Right lobe of liver (tissue), 6 donors: ENCODE data around the gene IL22. TPM values are rescaled to one million over a fixed set of nuclear protein-coding genes. Genes with fewer than 3 reads are reported as not detected.

Experiments
- ATAC-seq, 4 donors: fragments of 200-7000 bp; cut with Tn5 transposase; one replicate each; pipeline ENCODE4 v1.9.1; 2020; ENCODE audit warnings: mild to moderate bottlenecking in 4 of 4, moderate library complexity in 4 of 4
- DNase-seq, 3 donors: peaks; one replicate each; pipeline ENCODE4 v3.0.0-alpha.2; 2020
- H3K27ac ChIP-seq, 3 donors: fragments of 200-600 bp; one replicate each; pipeline ENCODE4 v1.8.0; 2022
- H3K27me3 ChIP-seq, 2 donors: fragments of 200-600 bp; one replicate each; pipeline ENCODE4 v1.8.0; 2022
- H3K36me3 ChIP-seq, 4 donors: fragments of 200-600 bp; sonication (generic) in 1 of 4; one replicate each; pipeline versions ENCODE4 v1.5.1 to v1.8.0; 2017 to 2022; ENCODE audit warnings: control low read depth in 1 of 4
- H3K4me1 ChIP-seq, 4 donors: fragments of 200-600 bp; sonication (generic) in 1 of 4; one replicate each; pipeline versions ENCODE4 v1.5.1 to v1.8.0; 2017 to 2022; ENCODE audit warnings: control low read depth in 1 of 4
- H3K4me3 ChIP-seq, 3 donors: fragments of 200-600 bp; one replicate each; pipeline ENCODE4 v1.8.0; 2022
- H3K9me3 ChIP-seq, 4 donors: fragments of 200-600 bp; sonication (generic) in 1 of 4; one replicate each; pipeline versions ENCODE4 v1.5.1 to v1.8.0; 2017 to 2022; ENCODE audit warnings: control low read depth in 1 of 4
- POLR2A ChIP-seq: fragments of 450-650 bp; IDR thresholded peaks from one replicate; pipeline ENCODE4 v1.6.1; 2017; ENCODE audit warnings: antibody characterized with exemption, mild to moderate bottlenecking
- WGBS: methylation state at CpG from one replicate; pipeline ENCODE4 v1.1.6; 2018; ENCODE audit warnings: low coverage, low lambda C conversion rate; ENCODE audit not compliant: insufficient coverage; ENCODE audit errors: missing lambda C conversion rate; 5-methylcytosine and 5-hydroxymethylcytosine counted together
- intact Hi-C, 2 donors: fragments of 100-400 bp; cut with DNase I; formaldehyde crosslinking; loops; one replicate each; pipeline versions ENCODE4 v1.11.2 to v1.14.1; 2022
- total RNA-seq, 6 experiments: library from RNA; depleted of rRNA in 2 of 6; stranded (reverse); fragments of >200 nt in 2 of 6; fragmentation: NEBNext Ultra II Directional in 3 of 6; extraction: Animal tissue kit (Norgen Biotek cat#: 25700) in 3 of 6; gene quantifications; one replicate each; pipeline versions ENCODE4 v1.1.0 to v1.2.4, GENCODE V29; 2016 to 2023
- TF ChIP-seq, protein P1 (sequence below), 4 donors: fragments of 200-600 bp in 3 of 4; fragments of 450-650 bp in 1 of 4; IDR thresholded peaks; one replicate each; pipeline versions ENCODE4 v1.5.1 to v1.8.0; 2016 to 2022; ENCODE audit warnings: antibody characterized with exemption in 4 of 4, mild to moderate bottlenecking in 2 of 4
- donor health status: DM: no; HTN: yes; CAD: no.
- donor health status: DM: no; HTN: no; CAD: no.
- donor health status: DM: no; HTN: no; CAD: no.
- donor health status: DM: no; HTN: yes; CAD: no.
- donor health status: DM: no; HTN: yes; CAD: no.

The IL22 gene
- total RNA-seq, 6 experiments from 2014 or later: not detected

DNA sequence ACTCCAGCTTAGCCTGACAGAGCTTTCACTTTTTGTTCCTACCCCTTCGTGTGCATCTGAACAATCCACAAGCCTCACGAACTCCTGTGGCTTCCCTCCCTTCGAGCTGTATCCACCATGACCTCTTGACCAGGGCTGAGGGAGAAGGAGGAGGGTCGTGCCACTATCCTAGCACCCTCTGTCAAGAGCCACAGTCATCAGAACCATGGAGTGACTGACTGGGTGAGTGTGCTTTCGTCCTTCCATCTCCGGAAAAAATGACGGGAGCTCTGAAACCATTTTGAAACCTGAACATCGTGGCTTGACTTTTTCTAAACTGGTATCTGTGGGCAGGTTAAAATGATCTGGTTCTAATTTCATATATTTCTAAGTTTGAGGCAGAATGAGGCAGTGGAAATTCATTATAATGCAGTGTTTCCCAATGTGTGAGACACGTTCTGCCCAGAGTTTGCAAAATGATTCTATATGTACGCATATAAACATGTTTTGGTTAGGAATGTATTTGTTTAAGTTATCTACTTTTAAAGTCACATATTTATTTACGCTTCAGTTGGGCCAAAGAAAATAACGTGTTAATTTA lies 54.8 kb downstream of the IL22 start:
- no peaks in the 10 kb centered on the region for H3K4me1 ChIP-seq
- intact Hi-C loops: no loop called here
- no peak overlapping the region for H3K4me3 ChIP-seq
- ATAC-seq (no peak), DNase-seq (no peak)
- no peaks in the 10 kb centered on the region for H3K36me3 ChIP-seq
- H3K27me3 ChIP-seq: no peaks in the 10 kb centered on the region
- H3K9me3 ChIP-seq: no peaks in the 10 kb centered on the region
- H3K27ac ChIP-seq: no peak overlapping the region
- 64% methylated on average over 12 of the region's 12 CpGs for WGBS
- TF ChIP-seq, protein P1, sequence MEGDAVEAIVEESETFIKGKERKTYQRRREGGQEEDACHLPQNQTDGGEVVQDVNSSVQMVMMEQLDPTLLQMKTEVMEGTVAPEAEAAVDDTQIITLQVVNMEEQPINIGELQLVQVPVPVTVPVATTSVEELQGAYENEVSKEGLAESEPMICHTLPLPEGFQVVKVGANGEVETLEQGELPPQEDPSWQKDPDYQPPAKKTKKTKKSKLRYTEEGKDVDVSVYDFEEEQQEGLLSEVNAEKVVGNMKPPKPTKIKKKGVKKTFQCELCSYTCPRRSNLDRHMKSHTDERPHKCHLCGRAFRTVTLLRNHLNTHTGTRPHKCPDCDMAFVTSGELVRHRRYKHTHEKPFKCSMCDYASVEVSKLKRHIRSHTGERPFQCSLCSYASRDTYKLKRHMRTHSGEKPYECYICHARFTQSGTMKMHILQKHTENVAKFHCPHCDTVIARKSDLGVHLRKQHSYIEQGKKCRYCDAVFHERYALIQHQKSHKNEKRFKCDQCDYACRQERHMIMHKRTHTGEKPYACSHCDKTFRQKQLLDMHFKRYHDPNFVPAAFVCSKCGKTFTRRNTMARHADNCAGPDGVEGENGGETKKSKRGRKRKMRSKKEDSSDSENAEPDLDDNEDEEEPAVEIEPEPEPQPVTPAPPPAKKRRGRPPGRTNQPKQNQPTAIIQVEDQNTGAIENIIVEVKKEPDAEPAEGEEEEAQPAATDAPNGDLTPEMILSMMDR (IDR thresholded peaks at IDR 0.05): no peak
- TF ChIP-seq POLR2A: no peak

Other genes starting within 250 kb of the IL22 start
- under 1 TPM in 1 of 6 experiments, not detected in 5; 0.18 TPM for gene IFNG, start 93.9 kb downstream of the IL22 start, total RNA-seq
- gene IL26, start 27.8 kb downstream of the IL22 start, total RNA-seq: not detected
- gene MDM1, start 78.8 kb upstream of the IL22 start, total RNA-seq: 1 to 10 TPM; 2.9 to 6.6 (median 4.1) TPM